ENCODE results near the gene NRXN3.

NRXN3 gene

GRCh38 chr14:79576424-79576823 lies 1406.3 kb downstream of the NRXN3 start:
- no peak overlapping the region for H3K4me3 ChIP-seq (ENCODE audit: low read depth, low read length)
- ChIA-PET CTCF (interaction anchor here (1.4 kb wide), 1 partner anchor 11 kb away, joined by 3 read pairs; no protein-coding TSS in a partner anchor), POLR2A (no interaction called here)
- no peak for DNase-seq (ENCODE audit: low read depth, low spot score)
- no peak for TF ChIP-seq CTCF (IDR thresholded peaks at IDR 0.05; ENCODE audit: insufficient read depth, low read length, missing control alignments)

- no peak for TF ChIP-seq CTCF (IDR thresholded peaks at IDR 0.05; ENCODE audit: insufficient read depth, low read length, missing control alignments)
- no peak overlapping the region for H3K4me3 ChIP-seq (ENCODE audit: low read depth, low read length)
- POLR2A ChIA-PET: interaction anchor here (0.7 kb wide), 1 partner anchor 284 kb away, joined by 3 read pairs; no protein-coding TSS in a partner anchor
- CTCF ChIA-PET: interaction anchor here (1.0 to 1.1 kb wide), 2 partner anchors 35 to 301 kb away, joined by 3 read pairs; no protein-coding TSS in a partner anchor
- no peak for DNase-seq (ENCODE audit: low read depth, low spot score)
Observed at GRCh38 chr14:79578470-79578869, 1408.3 kb downstream of the NRXN3 start.

- TF ChIP-seq CTCF (IDR thresholded peaks at IDR 0.05; ENCODE audit: insufficient read depth, low read length, missing control alignments): no peak
- no peak overlapping the region for H3K4me3 ChIP-seq (ENCODE audit: low read depth, low read length)
- DNase-seq (ENCODE audit: low read depth, low spot score): no peak
- ChIA-PET CTCF (no interaction called here), POLR2A (no interaction called here)
Observed at GRCh38 chr14:79580414-79580813, 1410.2 kb downstream of the NRXN3 start.

- POLR2A ChIA-PET: no interaction called here
- TF ChIP-seq CTCF (IDR thresholded peaks at IDR 0.05; ENCODE audit: insufficient read depth, low read length, missing control alignments): no peak
- H3K4me3 ChIP-seq (ENCODE audit: low read depth, low read length): no peak overlapping the region
- CTCF ChIA-PET: no interaction called here
- no peak for DNase-seq (ENCODE audit: low read depth, low spot score)
Observed at GRCh38 chr14:79580906-79581305, 1410.7 kb downstream of the NRXN3 start.

GRCh38 chr14:79581912-79582576 lies 1411.9 kb downstream of the NRXN3 start:
- DNase-seq (ENCODE audit: low read depth, low spot score): no peak
- CTCF ChIA-PET: no interaction called here
- TF ChIP-seq CTCF (IDR thresholded peaks at IDR 0.05; ENCODE audit: insufficient read depth, low read length, missing control alignments): no peak
- H3K4me3 ChIP-seq (ENCODE audit: low read depth, low read length): no peak overlapping the region
- POLR2A ChIA-PET: interaction anchor here (0.6 to 1.1 kb wide), 2 partner anchors 19 to 255 kb away, joined by 3 read pairs; no protein-coding TSS in a partner anchor

GRCh38 chr14:79583738-79584408 lies 1413.7 kb downstream of the NRXN3 start:
- CTCF ChIA-PET: interaction anchor here (0.6 to 2.1 kb wide), 9 partner anchors 15 to 624 kb away, joined by 3 to 10 read pairs (median 3); no protein-coding TSS in a partner anchor
- H3K4me3 ChIP-seq (ENCODE audit: low read depth, low read length): no peak overlapping the region
- POLR2A ChIA-PET: no interaction called here
- TF ChIP-seq CTCF (IDR thresholded peaks at IDR 0.05; ENCODE audit: insufficient read depth, low read length, missing control alignments): no peak
- DNase-seq (ENCODE audit: low read depth, low spot score): no peak
